HG03196 (cell line): ENCODE measurements around the gene PRR12.

Experiments used
- ATAC-seq: cut with Tn5 transposase; IDR thresholded peaks from one replicate; pipeline ENCODE4 v1.9.1; 2021; ENCODE audit not compliant: unreplicated experiment

Gene PRR12, protein sequence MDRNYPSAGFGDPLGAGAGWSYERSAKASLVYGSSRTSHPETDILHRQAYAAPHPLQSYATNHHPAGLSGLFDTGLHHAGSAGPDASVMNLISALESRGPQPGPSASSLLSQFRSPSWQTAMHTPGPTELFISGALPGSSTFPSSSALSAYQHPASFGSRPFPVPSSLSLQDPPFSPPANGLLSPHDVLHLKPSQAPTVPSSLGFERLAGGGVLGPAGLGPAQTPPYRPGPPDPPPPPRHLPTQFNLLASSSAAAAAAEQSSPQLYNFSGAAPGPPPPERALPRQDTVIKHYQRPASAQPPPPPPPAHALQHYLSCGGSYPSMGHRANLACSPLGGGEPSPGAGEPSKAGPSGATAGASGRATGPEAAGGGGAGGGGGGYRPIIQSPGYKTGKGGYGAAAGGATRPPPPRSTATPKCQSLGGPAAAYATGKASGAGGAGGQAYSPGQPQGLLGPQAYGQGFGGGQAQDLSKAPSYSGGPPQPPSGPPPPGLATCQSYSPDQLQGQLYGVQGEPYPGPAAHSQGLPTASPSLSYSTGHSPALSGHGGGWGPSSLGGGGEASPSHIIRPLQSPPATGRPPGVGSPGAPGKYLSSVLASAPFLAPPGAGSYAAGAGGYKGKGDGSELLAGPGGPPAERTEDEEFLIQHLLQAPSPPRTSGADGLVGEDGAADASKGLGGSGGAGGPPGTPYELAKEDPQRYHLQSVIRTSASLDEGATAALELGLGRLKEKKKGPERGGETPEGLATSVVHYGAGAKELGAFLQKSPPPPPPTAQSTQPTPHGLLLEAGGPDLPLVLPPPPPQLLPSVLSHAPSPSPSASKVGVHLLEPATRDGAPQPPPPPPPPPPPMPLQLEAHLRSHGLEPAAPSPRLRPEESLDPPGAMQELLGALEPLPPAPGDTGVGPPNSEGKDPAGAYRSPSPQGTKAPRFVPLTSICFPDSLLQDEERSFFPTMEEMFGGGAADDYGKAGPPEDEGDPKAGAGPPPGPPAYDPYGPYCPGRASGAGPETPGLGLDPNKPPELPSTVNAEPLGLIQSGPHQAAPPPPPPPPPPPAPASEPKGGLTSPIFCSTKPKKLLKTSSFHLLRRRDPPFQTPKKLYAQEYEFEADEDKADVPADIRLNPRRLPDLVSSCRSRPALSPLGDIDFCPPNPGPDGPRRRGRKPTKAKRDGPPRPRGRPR (N-terminal part only)

GRCh38 chr19:49590971-49591730 is at the start of gene PRR12:
Gene PRR12 (plus strand): TSS chr19:49591182. CDS start chr19:49591655, 473 bp downstream.
- no peak for ATAC-seq

DNA sequence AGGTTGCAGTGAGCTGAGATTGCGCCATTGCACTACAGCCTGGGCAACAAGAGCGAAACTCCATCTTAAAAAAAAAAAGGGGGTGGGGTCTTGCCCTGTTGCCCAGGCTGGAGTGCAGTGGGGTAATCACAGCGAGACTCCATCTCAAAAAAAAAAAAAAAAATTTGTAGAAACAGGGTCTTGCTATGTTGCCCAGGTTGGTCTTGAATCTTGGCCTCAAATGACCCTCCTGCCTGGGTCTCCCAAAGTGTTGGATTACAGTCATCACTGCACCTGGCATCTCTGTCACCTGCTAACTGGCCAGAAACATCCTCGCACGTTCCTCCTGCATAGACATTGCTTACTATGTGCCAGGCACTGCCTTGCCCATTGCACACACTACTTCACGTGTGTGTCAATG is 49.1 kb upstream of the PRR12 start:
- no peak for ATAC-seq

- ATAC-seq = no peak
Measured at GRCh38 chr19:49542446-49542845, 48.5 kb upstream of the PRR12 start.

DNA sequence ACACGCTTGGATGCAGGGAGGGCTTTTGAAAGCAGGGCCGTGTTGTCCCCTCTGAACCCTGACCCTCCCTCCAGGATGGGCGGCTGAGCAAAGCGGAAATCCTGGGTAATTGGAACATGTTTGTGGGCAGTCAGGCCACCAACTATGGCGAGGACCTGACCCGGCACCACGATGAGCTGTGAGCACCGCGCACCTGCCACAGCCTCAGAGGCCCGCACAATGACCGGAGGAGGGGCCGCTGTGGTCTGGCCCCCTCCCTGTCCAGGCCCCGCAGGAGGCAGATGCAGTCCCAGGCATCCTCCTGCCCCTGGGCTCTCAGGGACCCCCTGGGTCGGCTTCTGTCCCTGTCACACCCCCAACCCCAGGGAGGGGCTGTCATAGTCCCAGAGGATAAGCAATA is 48.0 kb upstream of the PRR12 start:
- no peak for ATAC-seq

DNA sequence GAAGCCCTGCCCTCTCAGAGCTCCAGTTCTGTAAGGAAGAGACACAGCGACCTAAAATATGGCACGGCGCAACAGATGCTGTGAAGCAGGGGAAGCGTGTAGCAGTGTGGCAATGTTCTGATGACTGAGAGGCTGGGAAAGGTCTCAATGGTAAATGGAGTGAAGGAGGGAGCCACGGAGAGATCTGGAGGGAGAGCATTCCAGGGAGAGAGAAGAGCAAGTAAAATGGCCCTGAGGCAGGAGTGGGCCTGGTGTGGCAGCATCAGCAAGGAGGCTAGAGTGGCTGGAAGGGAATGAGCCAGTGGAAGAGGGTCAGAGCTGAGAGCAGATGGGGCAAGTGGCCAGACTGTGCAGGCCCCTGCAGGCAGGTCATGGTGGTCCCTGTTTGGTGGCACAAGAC is 46.8 kb upstream of the PRR12 start:
- no peak for ATAC-seq

- no peak for ATAC-seq
Measured at GRCh38 chr19:49546825-49547565, 44.0 kb upstream of the PRR12 start.

DNA sequence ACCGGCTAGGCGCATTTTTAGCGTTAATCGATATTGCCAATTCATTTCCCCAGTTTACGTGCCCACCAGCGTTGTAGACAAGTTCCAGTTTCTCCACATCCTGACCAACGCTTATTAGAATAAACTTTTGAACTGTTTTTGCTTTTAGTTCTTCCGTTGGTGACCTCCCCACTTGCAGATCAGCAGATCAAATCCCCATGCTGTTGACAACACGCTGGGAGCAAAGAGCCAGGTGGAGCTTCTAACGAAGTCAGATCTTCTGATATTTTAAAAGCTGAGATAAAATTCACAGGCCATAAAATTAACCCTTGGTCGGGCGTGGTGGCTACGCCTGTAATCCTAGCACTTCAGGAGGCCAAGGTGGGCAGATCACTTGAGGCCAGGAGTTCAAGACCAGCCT is 41.9 kb upstream of the PRR12 start:
- no peak for ATAC-seq

GRCh38 chr19:49551531-49551930 is 39.5 kb upstream of the PRR12 start:
- ATAC-seq = no peak

DNA sequence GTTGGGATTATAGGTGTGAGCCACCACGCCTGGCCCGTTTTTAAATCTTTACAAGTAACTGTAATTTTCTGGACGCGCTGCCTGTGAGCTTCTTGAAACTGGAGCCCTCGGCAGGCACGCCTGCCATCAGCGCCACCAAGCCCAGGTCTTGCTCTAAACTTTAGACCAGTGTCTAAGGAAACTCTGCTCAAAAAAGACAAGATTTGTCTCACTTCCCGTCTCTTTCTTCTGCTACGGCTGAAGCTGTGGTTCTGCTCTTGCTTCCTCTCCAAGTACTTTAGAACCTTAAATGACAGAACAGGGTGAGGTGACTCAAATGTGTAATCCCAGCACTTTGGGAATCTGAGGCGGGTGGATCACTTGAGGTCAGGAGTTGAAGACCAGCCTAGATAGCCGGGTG is 38.2 kb upstream of the PRR12 start:
- no peak for ATAC-seq

DNA sequence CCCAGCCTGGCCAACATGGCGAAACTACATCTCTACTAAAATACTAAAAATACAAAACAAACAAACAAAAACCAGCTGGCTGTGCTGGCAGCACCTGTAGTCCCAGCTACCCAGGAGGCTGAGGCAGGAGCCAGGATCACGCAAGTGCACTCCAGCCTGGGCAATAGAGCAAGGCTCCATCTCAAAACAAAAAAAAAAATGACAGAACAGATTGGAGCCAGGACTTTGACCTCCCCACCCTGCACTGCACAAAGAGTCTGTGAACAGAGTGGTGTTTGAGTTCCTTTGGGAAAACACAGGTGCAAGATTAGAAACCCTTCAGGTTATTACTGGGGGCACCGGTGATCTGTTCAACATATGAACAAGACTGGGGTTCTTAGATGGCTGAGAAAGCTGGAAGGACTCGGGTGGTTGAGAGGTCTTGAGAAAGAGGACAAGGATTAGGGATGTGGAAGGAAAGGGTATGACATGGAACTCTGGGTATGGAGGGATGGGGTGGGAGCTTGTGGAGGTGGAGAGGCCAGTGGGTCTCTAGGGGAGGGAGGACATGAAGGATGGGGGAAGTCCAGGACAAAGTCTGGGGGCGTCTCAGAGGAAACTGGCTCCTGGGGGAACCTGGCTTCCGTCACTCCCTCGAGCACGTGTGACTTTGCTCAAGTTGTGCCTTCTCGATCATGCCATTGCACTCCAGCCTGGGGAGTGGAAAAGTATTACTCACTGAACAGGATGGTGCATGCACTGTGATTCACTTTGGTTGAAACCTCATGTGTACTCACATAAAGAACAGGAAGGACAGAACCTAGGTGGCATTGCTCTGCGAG is 37.3 kb upstream of the PRR12 start:
- ATAC-seq = no peak

GRCh38 chr19:49554701-49555181 is 36.2 kb upstream of the PRR12 start:
- ATAC-seq = no peak

GRCh38 chr19:49555600-49556411 is 35.2 kb upstream of the PRR12 start:
- no peak for ATAC-seq

DNA sequence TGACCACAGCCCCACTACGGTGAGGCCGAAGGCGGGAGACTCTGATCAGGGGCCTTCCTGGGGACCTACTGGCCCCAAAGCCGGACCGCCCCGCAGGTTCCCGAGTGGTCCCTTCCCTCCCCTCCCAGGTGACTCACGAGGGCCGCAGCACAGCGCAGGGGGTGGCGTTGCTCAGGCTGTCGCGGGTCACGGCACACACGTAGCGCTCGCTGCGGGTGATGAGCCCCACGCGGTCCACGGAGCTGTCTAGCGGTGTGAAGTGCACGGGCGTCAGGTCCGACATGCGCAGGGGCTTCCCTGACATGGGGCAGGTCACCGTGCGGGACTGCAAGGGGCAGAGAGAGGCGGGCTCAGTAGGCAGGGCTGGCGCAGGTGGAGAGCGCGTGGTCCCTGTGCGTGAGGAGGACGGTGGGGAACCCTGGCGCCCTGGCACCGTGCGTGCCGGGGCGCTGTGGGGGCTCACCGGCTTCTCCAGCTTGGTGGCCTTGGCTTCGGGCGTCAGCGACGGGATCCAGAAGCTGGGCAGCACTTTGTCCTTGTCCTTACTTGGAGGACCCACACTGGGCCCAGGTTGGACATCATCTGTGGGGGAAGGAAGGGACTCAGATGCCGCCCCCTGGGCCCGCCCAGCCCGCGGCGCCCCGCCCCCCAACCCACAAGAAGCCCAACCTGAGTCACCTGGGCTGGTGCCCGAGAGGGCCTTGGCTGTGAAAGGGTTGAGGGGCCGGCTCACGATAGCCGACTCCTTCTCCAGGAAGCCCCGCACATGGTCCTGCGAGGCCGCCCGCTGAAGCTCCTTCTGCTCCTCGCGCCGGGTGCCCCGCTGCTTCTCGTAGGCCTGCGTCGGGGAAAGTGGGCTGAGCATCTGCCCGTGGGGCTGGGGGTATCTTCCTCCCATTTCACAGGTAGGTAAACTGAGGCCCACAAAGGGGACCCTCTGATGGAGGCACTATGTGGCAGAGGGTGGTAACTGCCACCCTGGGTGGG is 34.3 kb upstream of the PRR12 start:
- ATAC-seq = no peak

DNA sequence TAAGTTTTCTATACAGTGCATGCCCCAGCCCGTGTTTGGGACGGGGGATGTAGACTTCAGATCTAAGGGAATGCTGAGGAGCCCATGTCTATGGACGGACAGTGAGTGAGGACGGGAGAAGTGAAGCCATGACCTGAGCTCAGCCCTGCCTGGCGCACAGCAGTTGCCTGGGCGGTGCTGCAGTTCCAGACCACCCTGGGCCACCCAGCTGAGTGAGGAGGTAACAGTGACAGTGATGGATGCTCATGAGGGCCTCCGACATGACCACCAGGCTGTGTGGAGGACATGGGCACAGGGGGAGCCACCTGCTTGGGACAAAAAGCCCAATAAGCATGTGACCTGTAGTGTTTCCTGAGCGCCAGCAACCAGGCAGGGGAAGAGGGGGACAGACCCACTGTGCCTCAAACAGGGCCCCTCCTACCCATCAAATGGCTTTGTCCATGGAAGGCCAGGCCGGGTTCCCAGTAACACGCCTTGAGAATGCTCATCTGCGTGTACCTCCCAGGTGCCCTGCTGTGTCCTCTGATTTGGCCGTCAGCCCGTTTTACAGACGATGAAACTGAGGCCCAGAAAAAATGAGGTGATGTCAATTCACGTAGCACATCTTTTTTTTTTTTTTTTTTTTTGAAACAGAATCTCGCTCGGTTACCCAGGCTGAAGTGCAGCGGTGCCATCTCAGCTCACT is 33.2 kb upstream of the PRR12 start:
- ATAC-seq = no peak

GRCh38 chr19:49558591-49558990 is 32.4 kb upstream of the PRR12 start:
- ATAC-seq = no peak

DNA sequence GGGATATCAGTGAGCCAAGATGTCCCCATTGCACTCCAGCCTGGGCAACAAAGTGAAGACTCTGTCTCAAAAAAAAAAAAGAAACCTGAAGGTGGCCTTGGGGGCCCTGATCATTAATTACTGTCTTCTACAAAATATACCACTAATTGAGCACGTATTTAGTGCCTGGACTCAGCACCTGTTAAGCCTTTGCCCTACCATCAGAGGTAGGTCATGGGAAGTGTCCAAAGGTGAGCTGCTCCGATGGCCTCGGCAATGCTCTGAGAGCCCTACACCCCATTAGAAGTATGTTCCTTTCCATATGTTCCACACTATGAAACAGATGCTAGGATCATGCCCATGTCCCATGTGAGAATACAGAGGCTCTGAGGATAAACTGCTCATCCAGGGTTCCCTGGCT is 31.5 kb upstream of the PRR12 start:
- no peak for ATAC-seq
